Neutrophil (primary cell): ENCODE results near the gene ZNF214.

Experiments
- H3K27ac ChIP-seq: fragments of 200-600 bp; sonication (generic); 2 replicates; pipeline ENCODE4 v1.5.1; 2016; ENCODE audit warnings: mild to moderate bottlenecking, moderate library complexity
- H3K27me3 ChIP-seq: fragments of 200-600 bp; sonication (generic); 2 replicates; pipeline ENCODE4 v1.6.0; 2016; ENCODE audit warnings: mild to moderate bottlenecking
- H3K36me3 ChIP-seq: fragments of 200-600 bp; sonication (generic); 2 replicates; pipeline ENCODE4 v1.5.1; 2017
- H3K4me1 ChIP-seq, 2 experiments: fragments of 200-600 bp in 1 of 2; sonication (generic) in 1 of 2; 1 replicate in 1 of 2; 2 replicates in 1 of 2; pipeline versions ENCODE4 v1.5.1 to v1.6.1; 2013 to 2016; ENCODE audit warnings: low read depth in 1 of 2, low read length in 1 of 2, mild to moderate bottlenecking in 1 of 2, moderate library complexity in 1 of 2; ENCODE audit not compliant: control insufficient read depth in 1 of 2, insufficient read depth in 1 of 2
- H3K4me3 ChIP-seq, 2 experiments: fragments of 200-600 bp in 1 of 2; sonication (generic) in 1 of 2; 1 replicate in 1 of 2; 2 replicates in 1 of 2; pipeline ENCODE4 v1.5.1; 2013 to 2016; ENCODE audit warnings: low read depth in 1 of 2, low read length in 1 of 2, mild to moderate bottlenecking in 1 of 2, moderate library complexity in 1 of 2
- H3K9me3 ChIP-seq: fragments of 200-600 bp; sonication (generic); 2 replicates; pipeline ENCODE4 v1.5.1; 2016
- TF ChIP-seq, protein P1 (sequence below): fragments of 200-600 bp; sonication (generic); IDR thresholded peaks from 2 replicates; pipeline ENCODE4 v1.5.1; 2016; ENCODE audit warnings: antibody characterized with exemption

ZNF214 gene

DNA sequence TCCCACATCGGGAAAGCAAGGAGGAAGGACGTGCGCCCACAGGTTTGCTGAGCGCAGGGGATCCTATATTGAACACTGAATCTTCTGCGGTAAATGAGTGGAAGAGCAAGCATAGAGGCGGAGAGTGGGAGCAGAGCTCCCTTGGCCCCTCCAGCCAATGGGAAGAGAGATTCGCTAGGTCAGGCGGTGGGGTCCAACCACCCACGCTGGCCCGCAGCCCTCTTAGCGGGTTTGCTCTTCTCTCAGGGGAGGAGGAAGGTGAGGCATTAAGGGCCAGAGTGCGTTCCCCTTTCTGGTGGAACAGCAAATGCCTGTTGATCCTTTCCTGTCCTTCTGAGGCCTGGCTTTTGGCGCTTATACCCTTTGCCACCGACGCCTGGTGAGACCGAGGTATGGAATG, 10.7 kb upstream of the ZNF214 start:
- Histone ChIP-seq H3K27ac (no peak overlapping the region), H3K4me1 (no peaks in the 10 kb centered on the region), H3K9me3 (no peaks in the 10 kb centered on the region), H3K27me3 (no peaks in the 10 kb centered on the region), H3K4me3 (no peak overlapping the region), H3K36me3 (no peaks in the 10 kb centered on the region)
- TF ChIP-seq, protein P1, sequence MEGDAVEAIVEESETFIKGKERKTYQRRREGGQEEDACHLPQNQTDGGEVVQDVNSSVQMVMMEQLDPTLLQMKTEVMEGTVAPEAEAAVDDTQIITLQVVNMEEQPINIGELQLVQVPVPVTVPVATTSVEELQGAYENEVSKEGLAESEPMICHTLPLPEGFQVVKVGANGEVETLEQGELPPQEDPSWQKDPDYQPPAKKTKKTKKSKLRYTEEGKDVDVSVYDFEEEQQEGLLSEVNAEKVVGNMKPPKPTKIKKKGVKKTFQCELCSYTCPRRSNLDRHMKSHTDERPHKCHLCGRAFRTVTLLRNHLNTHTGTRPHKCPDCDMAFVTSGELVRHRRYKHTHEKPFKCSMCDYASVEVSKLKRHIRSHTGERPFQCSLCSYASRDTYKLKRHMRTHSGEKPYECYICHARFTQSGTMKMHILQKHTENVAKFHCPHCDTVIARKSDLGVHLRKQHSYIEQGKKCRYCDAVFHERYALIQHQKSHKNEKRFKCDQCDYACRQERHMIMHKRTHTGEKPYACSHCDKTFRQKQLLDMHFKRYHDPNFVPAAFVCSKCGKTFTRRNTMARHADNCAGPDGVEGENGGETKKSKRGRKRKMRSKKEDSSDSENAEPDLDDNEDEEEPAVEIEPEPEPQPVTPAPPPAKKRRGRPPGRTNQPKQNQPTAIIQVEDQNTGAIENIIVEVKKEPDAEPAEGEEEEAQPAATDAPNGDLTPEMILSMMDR, result no peak

DNA sequence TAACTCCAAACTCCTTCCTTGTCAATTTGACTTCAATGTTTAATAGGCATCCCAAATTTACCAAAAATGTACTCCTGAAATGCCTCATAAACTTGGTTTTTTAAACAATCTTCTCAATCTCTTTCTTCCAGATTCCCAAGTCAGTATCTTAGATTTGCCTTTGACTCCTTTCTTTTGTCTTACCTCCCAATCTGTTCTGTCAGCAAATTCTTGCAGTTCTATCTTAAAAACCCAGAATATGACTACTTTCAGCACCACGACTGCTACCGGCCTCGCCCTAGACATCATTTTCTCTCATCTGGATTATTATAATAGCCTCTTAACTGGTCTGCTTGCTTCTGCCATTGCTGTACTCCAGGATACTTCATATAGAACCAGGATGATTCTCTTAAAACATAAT, 8.0 kb upstream of the ZNF214 start:
- Histone ChIP-seq H3K36me3 (no peaks in the 10 kb centered on the region), H3K4me1 (no peaks in the 10 kb centered on the region), H3K27me3 (peaks cover 6% of the 10 kb centered on the region), H3K9me3 (no peaks in the 10 kb centered on the region), H3K4me3 (no peak overlapping the region), H3K27ac (no peak overlapping the region)
- TF ChIP-seq, protein P1, result no peak

GRCh38 chr11:7021318-7021717, 1.2 kb upstream of the ZNF214 start:
- no peaks in the 10 kb centered on the region for H3K9me3 ChIP-seq
- H3K4me3 ChIP-seq, result no peak overlapping the region
- no peak overlapping the region for H3K27ac ChIP-seq
- TF ChIP-seq, protein P1, result no peak
- H3K27me3 ChIP-seq, result peaks cover 41% of the 10 kb centered on the region
- H3K36me3 ChIP-seq, result no peaks in the 10 kb centered on the region
- peaks cover 0 to 14% of the 10 kb centered on the region in 2 experiments for H3K4me1 ChIP-seq

DNA sequence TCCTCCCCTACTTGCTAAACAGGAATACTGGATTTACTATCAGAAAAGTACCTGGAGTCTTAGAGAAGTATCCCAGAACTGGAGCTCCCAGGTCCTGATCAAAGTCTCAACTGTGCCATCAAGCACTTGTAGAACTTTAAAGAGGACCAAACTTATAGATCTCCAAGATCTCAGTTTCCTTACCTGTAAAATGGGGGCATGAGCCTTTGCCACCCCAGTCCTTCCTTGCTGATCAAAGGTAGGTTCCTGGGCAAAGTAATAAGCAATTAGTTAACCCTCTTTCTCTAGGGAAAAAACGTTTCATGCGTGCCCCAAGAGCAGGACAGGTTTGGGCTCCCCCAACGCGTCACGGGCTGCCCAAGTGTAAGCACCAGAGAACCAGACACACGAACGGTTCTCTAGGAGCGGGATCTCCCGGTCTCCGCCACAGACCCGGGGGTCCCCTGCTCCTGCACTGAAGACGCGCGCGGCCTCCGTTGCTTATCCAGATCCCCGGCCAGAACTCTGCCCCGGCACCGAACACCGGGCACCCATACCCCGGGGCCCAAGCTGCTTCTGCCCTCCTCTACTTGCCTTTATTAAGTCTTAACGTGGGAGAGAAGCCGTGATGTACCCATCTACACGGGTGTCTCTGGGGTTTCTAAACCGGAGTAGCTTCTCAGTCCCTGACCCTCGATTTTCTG, 505 bp downstream of the ZNF214 start:
- TF ChIP-seq, protein P1, result no peak
- Histone ChIP-seq H3K4me1 (peaks cover 0 to 14% of the 10 kb centered on the region in 2 experiments), H3K36me3 (no peaks in the 10 kb centered on the region), H3K27me3 (peaks cover 41% of the 10 kb centered on the region), H3K27ac (no peak overlapping the region), H3K9me3 (no peaks in the 10 kb centered on the region), H3K4me3 (peak overlapping the region in 1 of 2 experiments; percentile 40)

DNA sequence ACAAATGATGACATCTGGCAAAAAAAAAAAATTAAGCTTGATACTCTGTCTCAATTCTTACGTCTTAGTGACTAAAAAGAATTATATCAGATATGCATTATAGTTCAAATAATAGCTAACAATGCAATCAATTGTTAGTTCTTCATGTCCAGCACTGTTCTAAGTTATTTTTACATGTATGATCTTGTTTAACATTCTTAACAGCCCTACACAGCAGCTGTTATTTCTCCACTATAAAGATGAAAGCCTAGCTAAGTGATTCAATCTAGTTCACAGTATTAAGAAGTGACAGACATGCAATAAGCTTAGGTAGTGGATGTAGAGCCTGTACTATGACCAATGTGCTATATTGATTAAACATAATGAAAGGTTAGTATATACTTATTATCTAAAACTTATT, 4.1 kb downstream of the ZNF214 start:
- TF ChIP-seq, protein P1, result no peak
- Histone ChIP-seq H3K4me1 (peaks cover 0 to 17% of the 10 kb centered on the region in 2 experiments), H3K9me3 (no peaks in the 10 kb centered on the region), H3K27ac (no peak overlapping the region), H3K4me3 (no peak overlapping the region), H3K27me3 (peaks cover 31% of the 10 kb centered on the region), H3K36me3 (no peaks in the 10 kb centered on the region)
